Adrenal gland (tissue), 12 donors: ENCODE results near the gene ADCY1. TPM values are rescaled to one million over a fixed set of nuclear protein-coding genes. Genes with fewer than 3 reads are reported as not detected.

Experiments used
- DNase-seq, 7 donors: peaks; one replicate each; pipeline ENCODE4 v3.0.0-alpha.2; 2019 to 2020
- H3K27ac ChIP-seq, 5 donors: fragments of 200-600 bp; sonication (generic) in 4 of 5; 1 replicate in 3 of 5; 2 replicates in 2 of 5; pipeline versions ENCODE4 v1.5.1 to v1.8.0; 2016 to 2020; ENCODE audit warnings: mild to moderate bottlenecking in 1 of 5
- H3K27me3 ChIP-seq: fragments of 200-600 bp; 2 replicates; pipeline ENCODE4 v1.8.0; 2021
- H3K36me3 ChIP-seq, 2 donors: fragments of 200-600 bp; replicated peaks in 1 of 2; 1 replicate in 1 of 2; 2 replicates in 1 of 2; pipeline versions ENCODE4 v1.5.1 to v1.8.0; 2018 to 2022
- H3K4me1 ChIP-seq, 2 donors: fragments of 200-600 bp; replicated peaks in 1 of 2; 1 replicate in 1 of 2; 2 replicates in 1 of 2; pipeline versions ENCODE4 v1.5.1 to v1.8.0; 2018 to 2021
- H3K4me3 ChIP-seq, 4 donors: fragments of 200-600 bp; sonication (generic) in 3 of 4; one replicate each; pipeline ENCODE4 v1.5.1; 2016 to 2018
- H3K9me3 ChIP-seq, 3 donors: fragments of 200-600 bp; sonication (generic) in 1 of 3; replicated peaks in 1 of 3; 1 replicate in 2 of 3; 2 replicates in 1 of 3; pipeline versions ENCODE4 v1.5.1 to v1.8.0; 2016 to 2021
- CTCF ChIP-seq, 6 experiments: fragments of 450-650 bp in 4 of 6; fragments of 200-600 bp in 2 of 6; sonication (generic) in 1 of 6; IDR thresholded peaks; 1 replicate in 5 of 6; 2 replicates in 1 of 6; pipeline versions ENCODE4 v1.5.1 to v1.8.0; 2016 to 2021; ENCODE audit warnings: antibody characterized with exemption in 6 of 6, mild to moderate bottlenecking in 2 of 6, moderate library complexity in 1 of 6
- POLR2A ChIP-seq, 2 donors: fragments of 450-650 bp; IDR thresholded peaks; one replicate each; pipeline ENCODE4 v1.6.1; 2017; ENCODE audit warnings: antibody characterized with exemption in 2 of 2, mild to moderate bottlenecking in 2 of 2, moderate library complexity in 1 of 2
- WGBS, 4 donors: extraction: QIAGEN DNeasy Blood & Tissue Kit in 2 of 4; methylation state at CpG; one replicate each; pipeline versions ENCODE4 v1.1.5 to v1.1.7; 2013 to 2017; 5-methylcytosine and 5-hydroxymethylcytosine counted together
- intact Hi-C, 2 donors: fragments of 100-400 bp; cut with DNase I; formaldehyde crosslinking; loops; one replicate each; pipeline versions ENCODE4 v1.14.1 to v1.15.0; 2022 to 2023
- polyA plus RNA-seq, 3 donors: library from polyadenylated mRNA; stranded (reverse); fragments of 200-250 nt in 2 of 3; fragments of 350-450 nt in 1 of 3; fragmentation: Illumina TruSeq in 1 of 3; extraction: RNeasy Lipid Tissue Mini Kit (QIAGEN cat#74804) in 1 of 3; gene quantifications; one replicate each; pipeline ENCODE4 v1.2.3, GENCODE V29; 2013 to 2014
- total RNA-seq, 9 donors: library from RNA; depleted of rRNA in 4 of 9; stranded (reverse); fragments of >200 nt in 4 of 9; fragments of 120-200 nt in 1 of 9; fragmentation: NEBNext Ultra II Directional in 1 of 9; extraction: Animal tissue kit (Norgen Biotek cat#: 25700) in 1 of 9; gene quantifications; one replicate each; pipeline versions ENCODE4 v1.1.0 to v1.2.4, GENCODE V29; 2013 to 2023
- donor health status: healthy with polysubstance abuse.
- donor health status: Bipolar disorder and iron deficiency.
- donor health status: DM: yes; HTN: yes; CAD: no.
- donor health status: DM: no; HTN: no; CAD: no.
- donor health status: DM: no; HTN: no; CAD: no.
- donor health status: DM: yes; HTN: yes; CAD: no.

The ADCY1 gene
- total and polyA plus RNA-seq, 12 donors: 0.88 to 9.5 (median 4.2) TPM

GRCh38 chr7:45622058-45622457 is 47.9 kb downstream of the ADCY1 start:
- no peaks in the 10 kb centered on the region for H3K9me3 ChIP-seq
- H3K4me3 ChIP-seq: no peak overlapping the region
- no peaks in the 10 kb centered on the region for H3K4me1 ChIP-seq
- no peaks in the 10 kb centered on the region for H3K27me3 ChIP-seq
- no peak for TF ChIP-seq POLR2A (IDR thresholded peaks at IDR 0.05)
- no peak for TF ChIP-seq CTCF (IDR thresholded peaks at IDR 0.05)
- DNase-seq: no peak
- H3K36me3 ChIP-seq: no peaks in the 10 kb centered on the region
- 80 to 82% (median 81%) methylated on average over 8 to 9 of the region's 9 CpGs for WGBS, 4 donors
- intact Hi-C loops: no loop called here
- no peak overlapping the region for H3K27ac ChIP-seq

- DNase-seq: no peak
- H3K9me3 ChIP-seq: no peaks in the 10 kb centered on the region
- H3K4me1 ChIP-seq: no peaks in the 10 kb centered on the region
- H3K4me3 ChIP-seq: no peak overlapping the region
- H3K36me3 ChIP-seq: no peaks in the 10 kb centered on the region
- H3K27ac ChIP-seq: no peak overlapping the region
- 50 to 68% (median 65%) methylated on average over 4 to 7 of the region's 7 CpGs for WGBS, 4 donors
- intact Hi-C loops: no loop called here
- no peaks in the 10 kb centered on the region for H3K27me3 ChIP-seq
- TF ChIP-seq CTCF (IDR thresholded peaks at IDR 0.05) (no peak), POLR2A (IDR thresholded peaks at IDR 0.05) (no peak)
Observed at GRCh38 chr7:45623157-45623556, 49.0 kb downstream of the ADCY1 start.

- TF ChIP-seq POLR2A (IDR thresholded peaks at IDR 0.05): no peak
- no peak for TF ChIP-seq CTCF (IDR thresholded peaks at IDR 0.05)
- 65 to 81% (median 73%) methylated on average over 8 to 9 of the region's 9 CpGs for WGBS, 4 donors
- Histone ChIP-seq H3K27ac (no peak overlapping the region), H3K9me3 (no peaks in the 10 kb centered on the region), H3K27me3 (no peaks in the 10 kb centered on the region), H3K4me3 (no peak overlapping the region), H3K36me3 (no peaks in the 10 kb centered on the region), H3K4me1 (no peaks in the 10 kb centered on the region)
- intact Hi-C loops: no loop called here
- no peak for DNase-seq
Observed at GRCh38 chr7:45623740-45624391, 49.7 kb downstream of the ADCY1 start.

GRCh38 chr7:45624392-45624760 is 50.2 kb downstream of the ADCY1 start:
- TF ChIP-seq CTCF (IDR thresholded peaks at IDR 0.05): no peak
- no peak for TF ChIP-seq POLR2A (IDR thresholded peaks at IDR 0.05)
- no peak overlapping the region for H3K4me3 ChIP-seq

More at GRCh38 chr7:45624392-45624760, 50.2 kb downstream of the ADCY1 start:
- Histone ChIP-seq H3K36me3 (no peaks in the 10 kb centered on the region), H3K4me1 (no peaks in the 10 kb centered on the region), H3K27me3 (no peaks in the 10 kb centered on the region), H3K9me3 (no peaks in the 10 kb centered on the region), H3K27ac (no peak overlapping the region)
- intact Hi-C loops: no loop called here
- DNase-seq: no peak
